Uterus (tissue), 2 donors: Measurements from ENCODE around the gene U2AF1L4.

Source experiments
- CTCF ChIP-seq, 4 experiments: fragments of 200-600 bp in 2 of 4; fragments of 450-650 bp in 2 of 4; sonication (generic) in 2 of 4; IDR thresholded peaks; one replicate each; pipeline ENCODE4 v1.5.1; 2016 to 2019; ENCODE audit warnings: antibody characterized with exemption in 4 of 4, mild to moderate bottlenecking in 2 of 4, moderate library complexity in 1 of 4
- POLR2A ChIP-seq, 2 donors: fragments of 450-650 bp; IDR thresholded peaks; one replicate each; pipeline ENCODE4 v1.6.1; 2016; ENCODE audit warnings: antibody characterized with exemption in 2 of 2, mild to moderate bottlenecking in 1 of 2, moderate library complexity in 1 of 2

GRCh38 chr19:35773020-35773806 is 28.0 kb upstream of the U2AF1L4 start:
- TF ChIP-seq CTCF (IDR thresholded peaks at IDR 0.05), result no peak
- no peak for TF ChIP-seq POLR2A (IDR thresholded peaks at IDR 0.05)
